Daoy (cell line): ENCODE data around the gene CCDC167. TPM values are rescaled to one million over a fixed set of nuclear protein-coding genes. Genes with fewer than 3 reads are reported as not detected.

Experiments used
- DNase-seq: peaks from one replicate; pipeline ENCODE4 v3.0.0-alpha.2; 2015; ENCODE audit warnings: low read depth
- total RNA-seq: library from RNA; depleted of rRNA; stranded (reverse); fragments of >200 nt; shearing (Covaris generic); gene quantifications from 2 replicates; pipeline ENCODE4 v1.2.3, GENCODE V29; 2014

CCDC167 gene
- total RNA-seq, 1 experiment from 2014 or later: 126 TPM

DNA sequence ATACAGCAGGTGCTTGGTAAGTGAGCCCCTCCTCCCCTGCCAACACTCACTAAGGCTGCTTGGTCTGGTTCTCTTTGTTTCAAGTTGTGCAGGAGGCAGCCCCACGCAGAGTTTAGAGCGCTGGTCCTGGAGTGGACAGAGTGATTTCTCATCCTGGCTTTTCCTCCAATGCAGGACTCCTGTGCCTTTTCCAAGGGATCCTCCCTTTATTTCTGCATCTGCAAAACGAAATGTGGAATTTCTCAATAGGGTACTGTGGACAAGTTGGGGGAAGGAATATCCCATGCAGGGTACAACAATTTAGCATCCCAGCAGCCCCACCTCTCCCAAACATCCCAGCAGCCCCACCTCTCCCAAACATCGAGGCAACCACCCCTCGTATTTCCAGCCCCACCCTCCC is 30.6 kb upstream of the CCDC167 start:
- DNase-seq: no peak

GRCh38 chr6:37528541-37528940 is 28.8 kb upstream of the CCDC167 start:
- no peak for DNase-seq

GRCh38 chr6:37525460-37526357 is 26.0 kb upstream of the CCDC167 start:
- peak; percentile 71 for DNase-seq

GRCh38 chr6:37524970-37525318 is 25.3 kb upstream of the CCDC167 start:
- DNase-seq: no peak

GRCh38 chr6:37524025-37524969 is 24.6 kb upstream of the CCDC167 start:
- peak; percentile 95 for DNase-seq

- DNase-seq: no peak
Measured at GRCh38 chr6:37523412-37523811, 23.7 kb upstream of the CCDC167 start.

- no peak for DNase-seq
Measured at GRCh38 chr6:37522836-37523235, 23.1 kb upstream of the CCDC167 start.

GRCh38 chr6:37521674-37522073 is 22.0 kb upstream of the CCDC167 start:
- no peak for DNase-seq

GRCh38 chr6:37520926-37521325 is 21.2 kb upstream of the CCDC167 start:
- peak; percentile 64 for DNase-seq

- no peak for DNase-seq
Measured at GRCh38 chr6:37519461-37519860, 19.8 kb upstream of the CCDC167 start.

- DNase-seq: no peak
Measured at GRCh38 chr6:37518116-37518515, 18.4 kb upstream of the CCDC167 start.

DNA sequence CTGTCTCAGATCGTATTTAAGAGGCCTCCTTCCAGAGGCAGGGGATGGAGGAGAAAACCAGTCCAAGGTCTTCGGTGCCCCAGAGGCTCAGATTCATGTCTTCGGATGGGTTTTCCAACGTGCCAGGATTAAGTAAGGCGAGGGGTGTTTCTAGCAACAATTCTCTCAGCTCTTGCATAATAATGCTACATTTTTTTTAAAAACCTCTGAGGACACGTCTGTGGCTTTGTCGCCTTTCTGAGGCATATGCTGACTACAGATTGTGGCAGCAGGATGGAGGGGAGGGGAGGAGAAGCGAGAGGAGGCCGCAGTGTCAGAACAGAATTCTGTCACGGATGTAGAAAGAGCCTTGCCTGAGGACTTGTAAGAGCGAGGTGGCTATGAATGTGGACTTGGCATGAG is 17.7 kb upstream of the CCDC167 start:
- DNase-seq: no peak

DNA sequence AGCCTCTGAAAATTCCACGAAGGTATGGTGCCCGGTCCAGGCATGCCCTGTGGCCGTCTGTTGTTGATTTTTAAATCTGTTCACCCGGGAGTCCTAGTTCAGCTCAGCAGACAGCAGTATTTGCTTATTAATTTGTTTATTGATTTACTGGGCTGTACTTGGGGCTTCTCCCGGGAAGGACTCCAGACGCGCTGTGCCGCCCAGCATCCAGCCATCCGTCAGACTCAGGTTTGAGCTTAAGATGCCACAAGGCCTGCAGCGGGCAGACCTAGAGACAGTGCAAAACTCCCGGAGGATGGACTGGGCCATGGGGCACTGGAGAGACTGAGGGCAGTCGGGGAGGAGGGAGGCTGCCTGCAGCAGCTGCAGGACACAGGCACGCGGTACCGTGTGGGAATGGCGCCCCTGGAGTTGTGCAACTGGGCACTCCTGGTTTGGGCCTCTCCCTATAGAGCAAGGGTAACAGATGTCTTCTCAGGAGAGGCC is 17.3 kb upstream of the CCDC167 start:
- DNase-seq: no peak

GRCh38 chr6:37516076-37516919 is 16.6 kb upstream of the CCDC167 start:
- peak; percentile 75 for DNase-seq

DNA sequence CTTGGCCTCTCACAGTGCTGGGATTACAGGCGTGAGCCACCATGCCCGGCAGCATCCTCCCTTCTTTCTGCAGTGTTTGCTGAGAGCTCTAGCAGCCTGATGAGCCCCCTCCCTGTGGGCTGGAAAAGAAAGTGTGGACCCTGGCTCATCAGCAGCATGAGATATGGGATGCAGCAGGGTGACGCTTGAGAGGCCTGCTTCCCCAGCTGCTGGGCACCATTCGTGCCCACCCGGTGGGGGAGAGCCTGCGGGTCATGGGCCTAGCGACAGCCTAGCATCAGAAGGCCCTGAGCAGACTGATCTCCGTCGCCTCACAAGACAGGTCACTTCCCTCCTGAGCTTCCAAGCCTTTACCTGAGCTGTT is 16.0 kb upstream of the CCDC167 start:
- DNase-seq: no peak

DNA sequence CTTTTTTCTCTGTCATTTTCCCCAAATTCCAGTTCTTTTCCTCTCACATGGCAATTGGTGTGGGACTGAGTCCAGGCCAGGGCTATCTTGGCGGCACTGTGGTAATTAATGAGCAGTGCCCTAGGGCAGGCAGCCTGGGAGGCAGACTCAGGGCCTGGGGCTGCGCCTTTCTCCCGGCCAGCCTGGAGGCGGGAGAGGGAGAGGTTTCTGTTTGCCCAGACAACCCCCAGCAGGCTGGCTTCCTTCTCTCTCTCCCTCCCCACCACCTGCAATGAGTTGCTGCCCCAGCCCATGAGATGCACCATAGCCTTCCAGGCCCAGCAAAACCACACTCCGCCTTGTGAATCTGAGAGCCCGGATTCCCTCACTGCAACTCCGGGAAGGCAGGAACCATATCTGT is 15.1 kb upstream of the CCDC167 start:
- peak; percentile 69 for DNase-seq

DNA sequence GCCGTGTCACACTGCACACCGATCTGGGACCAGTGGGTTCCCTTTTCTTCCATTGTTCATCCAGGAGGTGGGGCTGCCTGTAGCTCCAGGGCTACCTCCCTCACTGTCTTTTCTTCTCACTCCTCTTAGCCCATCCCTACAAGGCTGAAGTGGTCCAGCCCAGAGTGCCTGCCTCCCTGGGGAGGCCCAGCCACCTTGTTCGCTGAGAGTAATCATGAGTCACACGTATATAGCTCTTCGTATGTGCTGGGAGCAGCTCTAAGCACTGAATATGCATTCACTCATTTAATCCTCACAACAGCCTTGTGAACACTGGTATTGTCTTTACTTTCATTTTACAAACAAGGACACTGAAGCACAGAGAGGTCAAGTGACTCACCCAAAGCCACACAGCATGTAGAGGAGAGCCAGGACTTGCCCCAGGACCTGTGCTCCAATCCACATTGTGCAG is 14.7 kb upstream of the CCDC167 start:
- DNase-seq: peak; percentile 93

DNA sequence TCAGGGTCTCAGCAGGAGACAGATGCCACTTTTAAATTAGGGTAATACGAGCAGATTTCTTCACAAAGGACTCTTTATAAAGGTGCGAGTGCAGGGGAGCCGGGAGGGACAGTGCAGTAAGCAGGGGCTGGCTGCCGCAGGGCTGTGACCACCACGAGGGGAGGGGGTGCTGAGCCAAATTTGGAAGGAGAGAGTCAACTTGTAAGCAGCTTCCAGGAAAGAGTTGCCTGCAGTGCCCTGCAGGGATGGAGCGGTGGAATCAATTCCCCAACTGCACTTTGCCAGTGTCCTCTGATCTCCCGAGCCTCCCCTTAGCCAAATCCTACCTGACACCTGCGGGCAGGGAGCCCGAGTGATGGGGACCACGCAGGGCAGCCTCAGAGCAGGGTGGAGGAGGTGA is 13.9 kb upstream of the CCDC167 start:
- DNase-seq: no peak

DNA sequence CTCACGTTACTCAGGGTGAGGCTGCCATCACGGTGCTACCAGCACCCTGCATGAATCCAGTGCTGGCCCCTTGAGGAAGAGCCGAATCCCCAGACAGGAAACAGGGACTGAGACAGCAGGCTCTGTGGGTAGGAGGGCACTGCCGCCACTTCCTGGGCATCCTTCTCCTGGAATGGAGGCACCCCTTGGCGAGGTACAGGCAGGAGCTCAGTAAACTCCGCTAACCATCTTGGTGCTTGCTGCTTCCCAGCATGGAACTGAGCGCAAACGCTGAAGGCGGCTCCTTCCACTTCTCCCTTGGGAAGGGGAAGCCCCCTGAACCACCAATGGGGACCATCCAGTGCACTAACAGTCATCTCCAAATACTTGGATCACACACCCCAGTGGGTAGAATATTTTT is 13.5 kb upstream of the CCDC167 start:
- no peak for DNase-seq

GRCh38 chr6:37512400-37513011 is 12.8 kb upstream of the CCDC167 start:
- no peak for DNase-seq

DNA sequence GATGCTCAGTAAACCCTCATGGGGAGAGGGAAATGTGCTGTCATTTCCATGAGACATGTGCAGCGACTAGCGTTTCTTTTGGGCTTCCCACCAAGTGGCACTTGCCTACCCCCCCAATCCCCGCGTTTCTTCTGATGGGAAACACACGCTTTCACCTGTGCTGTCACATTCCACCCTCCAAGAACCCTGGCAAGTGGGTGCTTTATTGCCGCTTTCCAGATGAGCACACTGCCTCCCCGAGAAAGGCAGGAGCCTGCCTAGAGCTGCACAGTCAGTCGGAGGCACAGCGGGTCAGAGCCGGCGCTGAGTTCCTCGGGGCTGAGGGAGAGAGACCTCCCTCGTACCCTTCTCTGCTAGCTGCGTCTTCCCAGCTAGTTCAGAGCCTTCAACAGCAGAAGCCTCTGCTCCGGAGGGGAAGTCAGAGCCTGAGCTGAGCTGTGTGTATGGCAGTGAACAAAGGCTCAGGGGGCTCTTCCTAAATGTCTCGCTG is 12.3 kb upstream of the CCDC167 start:
- DNase-seq: no peak
